HG02798 (cell line): ENCODE measurements around the gene RPL22.
A peak's percentile ranks its signal among the peaks of the same experiment; 100 is the strongest.

Source experiments
- ATAC-seq: cut with Tn5 transposase; IDR thresholded peaks from one replicate; pipeline ENCODE4 v1.9.1; 2021; ENCODE audit warnings: mild to moderate bottlenecking; ENCODE audit not compliant: unreplicated experiment, poor library complexity

The RPL22 gene

GRCh38 chr1:6206520-6206855 lies 7.1 kb upstream of the RPL22 start:
- no peak for ATAC-seq

GRCh38 chr1:6205849-6206519 lies 6.6 kb upstream of the RPL22 start, which contains the start of gene RNF207:
Gene RNF207, plus strand, starts transcription at chr1:6206119. Its CDS starts 417 bp downstream, at chr1:6206536.
- ATAC-seq: peak; percentile 71

GRCh38 chr1:6202256-6202655 lies 2.9 kb upstream of the RPL22 start:
- ATAC-seq: no peak

- no peak for ATAC-seq
Observed at GRCh38 chr1:6200188-6200809, 904 bp upstream of the RPL22 start.

GRCh38 chr1:6198646-6199297 lies 623 bp downstream of the RPL22 start:
- ATAC-seq: peak; percentile 14

- ATAC-seq: no peak
Observed at GRCh38 chr1:6197746-6198427, 1.5 kb downstream of the RPL22 start.

GRCh38 chr1:6191968-6192367 lies 7.4 kb downstream of the RPL22 start:
- ATAC-seq: no peak

GRCh38 chr1:6188466-6188865 lies 10.9 kb downstream of the RPL22 start:
- ATAC-seq: no peak

- no peak for ATAC-seq
Observed at GRCh38 chr1:6185635-6186382, 13.6 kb downstream of the RPL22 start.

- no peak for ATAC-seq
Observed at GRCh38 chr1:6185151-6185550, 14.2 kb downstream of the RPL22 start.

GRCh38 chr1:6184083-6184783 lies 15.2 kb downstream of the RPL22 start:
- ATAC-seq: no peak

- no peak for ATAC-seq
Observed at GRCh38 chr1:6183520-6183989, 15.8 kb downstream of the RPL22 start.

GRCh38 chr1:6181347-6181770 lies 18.0 kb downstream of the RPL22 start:
- ATAC-seq: no peak

- ATAC-seq: no peak
Observed at GRCh38 chr1:6180707-6181311, 18.6 kb downstream of the RPL22 start.

- ATAC-seq: no peak
Observed at GRCh38 chr1:6180268-6180706, 19.1 kb downstream of the RPL22 start, which contains the start of gene CHD5. Gene CHD5, minus strand, starts transcription at chr1:6180321. Its CDS starts 298 bp downstream, at chr1:6180023.

GRCh38 chr1:6179564-6180175 lies 19.7 kb downstream of the RPL22 start:
- no peak for ATAC-seq

GRCh38 chr1:6178751-6179563 lies 20.4 kb downstream of the RPL22 start:
- no peak for ATAC-seq
